Neutrophil (primary cell): ENCODE data around the gene PRPH.

Source experiments
- H3K27ac ChIP-seq: fragments of 200-600 bp; sonication (generic); 2 replicates; pipeline ENCODE4 v1.5.1; 2016; ENCODE audit warnings: mild to moderate bottlenecking, moderate library complexity
- H3K27me3 ChIP-seq: fragments of 200-600 bp; sonication (generic); 2 replicates; pipeline ENCODE4 v1.6.0; 2016; ENCODE audit warnings: mild to moderate bottlenecking
- H3K36me3 ChIP-seq: fragments of 200-600 bp; sonication (generic); 2 replicates; pipeline ENCODE4 v1.5.1; 2017
- H3K4me1 ChIP-seq, 2 experiments: fragments of 200-600 bp in 1 of 2; sonication (generic) in 1 of 2; 1 replicate in 1 of 2; 2 replicates in 1 of 2; pipeline versions ENCODE4 v1.5.1 to v1.6.1; 2013 to 2016; ENCODE audit warnings: low read depth in 1 of 2, low read length in 1 of 2, mild to moderate bottlenecking in 1 of 2, moderate library complexity in 1 of 2; ENCODE audit not compliant: control insufficient read depth in 1 of 2, insufficient read depth in 1 of 2
- H3K4me3 ChIP-seq, 2 experiments: fragments of 200-600 bp in 1 of 2; sonication (generic) in 1 of 2; 1 replicate in 1 of 2; 2 replicates in 1 of 2; pipeline ENCODE4 v1.5.1; 2013 to 2016; ENCODE audit warnings: low read depth in 1 of 2, low read length in 1 of 2, mild to moderate bottlenecking in 1 of 2, moderate library complexity in 1 of 2
- H3K9me3 ChIP-seq: fragments of 200-600 bp; sonication (generic); 2 replicates; pipeline ENCODE4 v1.5.1; 2016
- CTCF ChIP-seq: fragments of 200-600 bp; sonication (generic); IDR thresholded peaks from 2 replicates; pipeline ENCODE4 v1.5.1; 2016; ENCODE audit warnings: antibody characterized with exemption

Gene PRPH

GRCh38 chr12:49292729-49293055 lies 2.3 kb upstream of the PRPH start:
- Histone ChIP-seq H3K27ac (no peak overlapping the region), H3K9me3 (no peaks in the 10 kb centered on the region), H3K4me1 (peaks cover 15 to 27% of the 10 kb centered on the region in 2 experiments), H3K4me3 (no peak overlapping the region), H3K36me3 (no peaks in the 10 kb centered on the region), H3K27me3 (peaks cover 98% of the 10 kb centered on the region)
- TF ChIP-seq CTCF: no peak

GRCh38 chr12:49293056-49293956 lies 1.6 kb upstream of the PRPH start:
- Histone ChIP-seq H3K4me3 (no peak overlapping the region), H3K27me3 (peaks cover 98% of the 10 kb centered on the region), H3K27ac (no peak overlapping the region), H3K36me3 (no peaks in the 10 kb centered on the region), H3K4me1 (peaks cover 15 to 28% of the 10 kb centered on the region in 2 experiments), H3K9me3 (no peaks in the 10 kb centered on the region)
- no peak for TF ChIP-seq CTCF

- Histone ChIP-seq H3K4me1 (peaks cover 15 to 28% of the 10 kb centered on the region in 2 experiments), H3K27ac (no peak overlapping the region), H3K4me3 (no peak overlapping the region), H3K27me3 (peaks cover 98% of the 10 kb centered on the region), H3K9me3 (no peaks in the 10 kb centered on the region), H3K36me3 (no peaks in the 10 kb centered on the region)
- no peak for TF ChIP-seq CTCF
These were observed 702 bp upstream of the PRPH start for GRCh38 chr12:49294086-49294803.

GRCh38 chr12:49294804-49295081 lies 204 bp upstream of the PRPH start:
- Histone ChIP-seq H3K36me3 (no peaks in the 10 kb centered on the region), H3K27ac (no peak overlapping the region), H3K4me3 (no peak overlapping the region), H3K9me3 (no peaks in the 10 kb centered on the region), H3K4me1 (peaks cover 15 to 28% of the 10 kb centered on the region in 2 experiments), H3K27me3 (peaks cover 98% of the 10 kb centered on the region)
- no peak for TF ChIP-seq CTCF

GRCh38 chr12:49296034-49296835 lies 1.3 kb downstream of the PRPH start:
- Histone ChIP-seq H3K9me3 (no peaks in the 10 kb centered on the region), H3K4me1 (peaks cover 15 to 28% of the 10 kb centered on the region in 2 experiments), H3K4me3 (peak overlapping the region; percentile 35 to 52), H3K27me3 (peaks cover 100% of the 10 kb centered on the region), H3K36me3 (no peaks in the 10 kb centered on the region), H3K27ac (no peak overlapping the region)
- peak; percentile 50 for TF ChIP-seq CTCF
